NCI-H146 treated with DMSO at 0.1 percent for 48 hours (cell line): ENCODE measurements around the gene UGT1A5.

ENCODE experiments used
- DNase-seq: peaks from one replicate; lab custom pipeline; 2025; ENCODE audit not compliant: unreplicated experiment; lab: John Stamatoyannopoulos, UW

Gene UGT1A5

DNA sequence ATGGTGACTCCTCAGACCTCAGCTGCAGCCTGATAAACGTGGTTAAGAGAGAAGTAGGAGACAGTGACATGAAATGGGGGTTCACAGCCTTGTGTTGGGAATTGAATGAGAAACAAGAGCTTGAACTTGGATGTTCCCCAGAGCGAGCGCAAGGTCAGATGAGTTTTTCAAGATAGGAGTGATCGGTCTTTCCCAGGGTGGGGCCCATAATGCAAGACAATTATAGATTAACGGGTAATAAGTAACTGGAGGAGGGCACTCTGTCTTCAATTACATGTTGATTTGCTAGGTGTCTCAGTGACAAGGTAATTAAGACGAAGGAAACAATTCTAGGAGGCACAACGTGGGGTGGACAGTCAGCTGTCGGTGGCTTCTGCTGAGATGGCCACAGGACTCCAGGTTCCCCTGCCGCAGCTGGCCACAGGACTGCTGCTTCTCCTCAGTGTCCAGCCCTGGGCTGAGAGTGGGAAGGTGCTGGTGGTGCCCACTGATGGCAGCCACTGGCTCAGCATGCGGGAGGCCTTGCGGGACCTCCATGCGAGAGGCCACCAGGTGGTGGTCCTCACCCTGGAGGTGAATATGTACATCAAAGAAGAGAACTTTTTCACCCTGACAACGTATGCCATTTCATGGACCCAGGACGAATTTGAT lies at the start of gene UGT1A5:
Gene UGT1A5 (plus strand): TSS at position 297 of the 651 bp plus-strand sequence. CDS start 85 bp downstream, at position 382.
- DNase-seq: no peak

DNA sequence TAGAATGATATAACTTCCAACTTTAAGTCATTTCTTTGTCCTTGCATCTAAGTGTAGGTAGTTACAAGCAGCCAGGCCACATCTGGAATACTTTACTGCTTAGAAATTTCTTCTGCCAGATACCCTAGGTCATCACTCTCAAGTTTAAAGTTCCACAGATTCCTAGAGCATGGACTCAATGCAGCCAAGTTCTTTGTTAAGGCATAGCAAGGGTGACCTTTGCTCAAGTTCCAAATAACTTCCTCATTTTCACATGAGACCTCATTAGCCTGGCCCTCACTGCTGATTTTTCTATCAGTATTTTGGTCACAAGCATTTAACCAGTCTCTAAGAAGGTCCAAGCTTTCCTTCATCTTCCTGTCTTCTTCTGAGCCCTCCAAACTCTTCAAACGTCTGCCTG lies 48.8 kb upstream of the UGT1A5 start:
- no peak for DNase-seq

DNA sequence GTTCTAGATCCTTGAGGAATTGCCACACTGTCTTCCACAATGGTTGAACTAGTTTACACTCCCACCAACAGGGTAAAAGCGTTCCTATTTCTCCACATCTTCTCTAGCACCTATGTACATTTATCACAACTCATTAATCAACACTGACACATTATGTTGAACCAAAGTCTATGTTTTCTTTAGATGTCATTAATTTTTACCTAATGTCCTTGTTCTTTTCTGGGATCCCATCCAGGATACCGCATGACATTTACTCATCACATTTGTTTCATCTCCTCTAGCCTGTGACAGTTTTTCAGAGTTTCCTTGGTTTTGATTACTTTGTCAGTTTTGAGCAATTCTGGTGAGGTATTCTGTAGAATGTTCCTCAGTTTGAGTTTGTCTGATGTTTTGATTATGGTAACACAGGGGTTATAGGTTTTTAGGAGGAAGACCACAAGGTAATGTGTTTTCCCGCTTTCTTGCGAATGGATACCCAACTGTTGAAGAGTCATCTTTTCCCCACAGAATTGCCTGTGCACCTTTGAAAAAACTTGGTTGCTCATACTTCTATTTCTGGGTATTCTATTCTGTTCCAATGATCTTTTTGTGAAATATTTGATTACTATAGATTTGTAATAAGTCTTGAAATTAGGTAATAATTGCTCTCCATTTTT lies 44.0 kb upstream of the UGT1A5 start:
- no peak for DNase-seq

DNA sequence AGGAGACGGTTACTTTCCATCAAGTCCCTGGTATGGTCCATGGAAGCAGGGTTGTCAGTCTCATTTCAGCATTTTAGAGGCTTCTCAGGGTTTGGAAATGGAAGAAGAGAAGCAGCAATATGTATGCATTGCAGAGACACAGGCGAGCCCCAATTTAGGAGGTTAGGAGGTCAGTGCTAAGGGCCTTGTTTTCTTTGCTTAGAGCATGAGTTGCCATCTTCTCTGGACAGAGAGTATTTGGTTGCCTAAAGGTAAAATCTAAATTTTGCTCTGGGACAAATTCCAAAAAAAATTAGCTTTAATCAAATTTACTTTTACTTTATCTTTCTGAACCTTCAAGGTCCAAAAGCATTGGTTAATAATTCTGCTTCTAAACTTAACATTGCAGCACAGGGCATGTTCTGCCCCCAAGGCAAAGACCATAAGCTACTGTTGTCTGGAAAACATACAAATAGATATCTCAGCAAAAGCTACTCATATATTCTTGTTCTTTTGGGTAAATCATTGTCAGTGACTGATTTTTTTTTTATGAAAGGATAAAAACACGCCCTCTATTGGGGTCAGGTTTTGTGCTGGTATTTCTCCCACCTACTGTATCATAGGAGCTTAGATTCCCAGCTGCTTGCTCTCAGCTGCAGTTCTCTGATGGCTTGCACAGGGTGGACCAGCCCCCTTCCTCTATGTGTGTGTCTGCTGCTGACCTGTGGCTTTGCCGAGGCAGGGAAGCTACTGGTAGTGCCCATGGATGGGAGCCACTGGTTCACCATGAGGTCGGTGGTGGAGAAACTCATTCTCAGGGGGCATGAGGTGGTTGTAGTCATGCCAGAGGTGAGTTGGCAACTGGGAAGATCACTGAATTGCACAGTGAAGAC lies 41.2 kb upstream of the UGT1A5 start, which contains the start of gene UGT1A9:
Gene UGT1A9 (plus strand): TSS at position 609 of the 872 bp plus-strand sequence. CDS start 37 bp downstream, at position 646.
- no peak for DNase-seq

DNA sequence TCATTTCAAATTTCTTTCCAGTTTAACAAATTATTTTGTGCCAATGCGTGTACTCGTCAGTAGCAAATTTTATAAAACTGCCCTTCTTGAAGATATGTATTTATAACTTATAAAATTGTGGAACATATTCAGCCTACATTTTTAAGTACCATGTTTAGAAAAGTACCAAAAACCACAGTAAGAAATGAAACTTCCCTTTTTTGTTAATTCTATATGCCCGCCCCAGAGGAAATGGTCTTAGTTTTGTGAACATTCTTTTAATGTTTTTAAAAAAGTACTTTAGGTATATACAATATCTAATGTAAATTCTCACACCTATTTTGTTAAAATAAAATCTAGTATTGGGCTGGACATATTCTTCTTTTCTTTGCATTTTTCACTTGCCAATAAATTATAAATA lies 39.8 kb upstream of the UGT1A5 start:
- DNase-seq: no peak

DNA sequence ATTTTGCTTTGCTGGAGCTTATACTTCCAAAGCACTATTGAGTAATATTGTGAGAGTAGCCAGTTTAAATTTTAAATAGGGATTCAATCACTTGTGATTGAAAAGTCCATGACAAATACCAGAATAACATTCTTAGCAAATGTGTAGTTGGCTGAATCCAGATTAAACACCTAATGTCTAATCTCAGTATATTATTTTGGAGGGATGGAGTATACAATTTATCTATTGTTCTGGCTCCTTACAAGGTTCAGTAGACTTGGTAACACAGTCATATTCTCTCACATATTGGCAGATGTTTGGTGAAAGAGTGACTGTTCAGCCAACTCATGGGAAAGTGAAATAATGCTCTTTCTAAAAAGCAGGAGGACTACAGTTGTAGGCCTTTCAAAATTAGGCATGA lies 38.8 kb upstream of the UGT1A5 start:
- DNase-seq: no peak

DNA sequence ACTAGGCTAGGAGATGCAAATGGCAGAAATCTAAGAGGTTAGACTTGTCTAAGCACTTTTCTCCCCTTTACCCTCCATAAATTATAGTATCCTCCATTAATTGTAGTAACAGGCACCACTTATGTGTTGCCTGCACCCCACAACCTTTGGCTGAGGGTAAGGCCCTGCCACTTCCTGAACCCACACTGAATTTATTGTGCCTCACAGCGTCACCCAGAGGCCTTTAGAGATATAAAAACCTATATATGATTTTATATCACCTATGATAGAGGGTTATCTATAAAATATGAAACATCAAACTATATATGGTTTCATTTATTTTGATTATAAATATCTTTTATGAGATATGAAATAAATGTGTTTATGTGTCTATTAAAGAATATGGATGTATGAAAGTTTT lies 38.4 kb upstream of the UGT1A5 start:
- DNase-seq: no peak

DNA sequence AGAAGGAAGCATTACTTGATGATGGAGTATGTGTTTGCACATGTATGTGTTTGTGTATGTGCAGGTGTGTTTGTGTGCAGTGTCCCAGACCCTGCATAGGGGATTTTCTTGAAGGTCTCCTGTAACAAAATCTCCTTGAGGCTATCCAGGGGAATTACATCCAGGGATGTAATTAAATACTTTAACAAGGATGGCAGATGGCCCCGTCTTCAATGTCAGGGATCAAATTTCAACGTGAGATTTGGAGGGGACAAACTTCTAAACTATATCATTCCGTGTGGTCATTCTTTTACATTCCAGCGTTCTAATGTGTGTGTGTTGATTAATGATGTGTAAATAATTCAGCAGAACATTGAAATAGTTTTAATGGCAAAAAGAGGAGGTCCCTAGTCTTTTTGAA lies 37.7 kb upstream of the UGT1A5 start:
- no peak for DNase-seq

DNA sequence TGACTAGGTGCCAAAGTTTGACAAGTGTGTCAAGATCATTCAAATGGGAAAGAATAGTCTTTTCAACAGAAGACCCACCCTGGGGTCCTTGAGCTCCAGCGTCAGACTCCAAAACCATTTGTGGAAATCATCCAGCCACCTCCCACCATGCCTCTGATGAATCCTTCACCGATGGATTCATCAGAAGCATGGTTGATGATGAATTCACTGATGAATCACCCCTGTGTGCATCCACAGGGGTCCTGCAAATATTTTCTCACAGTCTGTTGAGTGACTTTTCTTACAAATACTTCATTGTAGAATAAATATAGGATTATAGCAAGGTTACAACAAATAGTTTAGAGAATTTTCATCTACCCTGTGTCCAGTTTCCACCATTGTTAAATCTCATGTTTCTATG lies 36.7 kb upstream of the UGT1A5 start:
- DNase-seq: no peak

DNA sequence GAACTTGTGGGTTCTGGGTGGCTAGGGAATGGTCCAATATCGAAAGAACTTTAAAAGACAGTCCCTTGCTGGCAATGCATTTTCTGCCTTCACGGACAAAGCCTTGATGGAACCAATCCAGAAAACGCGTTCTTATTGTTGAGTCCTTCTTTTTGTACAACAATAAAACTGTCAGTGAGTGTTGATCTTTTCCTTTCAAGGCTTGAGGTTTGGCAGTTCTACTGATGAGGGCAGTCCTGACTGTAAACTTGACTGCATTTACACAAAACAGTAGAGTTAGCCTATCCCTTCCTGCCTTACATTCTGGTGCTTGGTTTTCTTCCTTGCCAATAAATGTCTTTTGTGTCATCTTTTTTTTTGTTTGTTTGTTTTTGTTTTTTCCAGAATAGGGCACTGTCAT lies 33.5 kb upstream of the UGT1A5 start:
- DNase-seq: no peak

DNA sequence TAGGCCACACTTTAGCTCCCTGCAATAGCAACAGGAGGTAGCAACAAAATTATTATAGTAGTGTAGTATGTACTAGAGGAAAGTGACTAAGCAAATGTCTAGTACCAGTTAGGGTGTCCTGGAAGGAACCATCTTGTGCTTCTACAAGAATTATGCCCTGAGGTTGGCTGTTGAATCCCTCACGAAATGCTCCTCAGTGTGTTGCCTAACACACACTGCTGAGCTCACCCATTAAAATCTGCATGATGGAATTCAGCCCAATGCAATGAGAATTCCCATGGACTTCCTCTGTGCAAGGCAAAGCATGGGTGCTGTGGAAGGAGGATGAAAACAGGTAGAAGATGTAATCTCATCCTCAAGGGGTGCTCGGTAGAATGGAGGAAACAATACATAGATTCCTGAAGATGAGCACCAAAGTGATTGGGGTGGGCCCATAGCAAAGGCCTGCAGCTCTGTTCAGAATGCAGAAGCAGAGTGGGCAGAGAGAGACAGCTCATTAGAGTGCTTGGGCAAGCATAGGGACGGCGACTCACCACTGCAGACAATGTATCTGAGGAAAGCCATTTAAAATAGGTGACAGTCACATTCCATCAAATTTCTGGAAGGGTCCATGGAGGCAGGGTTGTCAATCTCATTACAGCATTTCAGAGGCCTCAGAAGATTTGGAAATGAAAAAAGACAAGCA lies 32.2 kb upstream of the UGT1A5 start:
- no peak for DNase-seq

DNA sequence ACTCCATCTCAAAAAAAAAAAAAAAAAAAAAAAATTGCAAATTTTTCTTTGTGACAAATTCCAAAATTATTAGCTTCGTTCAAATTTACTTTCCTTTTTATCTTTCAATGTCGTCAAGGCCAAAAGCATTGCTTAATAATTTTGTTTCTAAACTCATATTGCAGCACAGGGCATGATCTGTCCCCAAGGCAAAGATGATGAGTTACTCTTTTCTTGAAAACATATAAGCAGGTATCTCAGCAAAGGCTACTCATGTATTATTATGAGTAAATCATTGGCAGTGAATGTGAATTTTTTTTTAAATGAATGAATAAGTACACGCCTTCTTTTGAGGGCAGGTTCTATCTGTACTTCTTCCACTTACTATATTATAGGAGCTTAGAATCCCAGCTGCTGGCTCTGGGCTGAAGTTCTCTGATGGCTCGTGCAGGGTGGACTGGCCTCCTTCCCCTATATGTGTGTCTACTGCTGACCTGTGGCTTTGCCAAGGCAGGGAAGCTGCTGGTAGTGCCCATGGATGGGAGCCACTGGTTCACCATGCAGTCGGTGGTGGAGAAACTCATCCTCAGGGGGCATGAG lies 31.1 kb upstream of the UGT1A5 start, which contains the start of gene UGT1A7:
Gene UGT1A7 (plus strand): TSS at position 381 of the 579 bp plus-strand sequence. CDS start 37 bp downstream, at position 418.
- DNase-seq: no peak

DNA sequence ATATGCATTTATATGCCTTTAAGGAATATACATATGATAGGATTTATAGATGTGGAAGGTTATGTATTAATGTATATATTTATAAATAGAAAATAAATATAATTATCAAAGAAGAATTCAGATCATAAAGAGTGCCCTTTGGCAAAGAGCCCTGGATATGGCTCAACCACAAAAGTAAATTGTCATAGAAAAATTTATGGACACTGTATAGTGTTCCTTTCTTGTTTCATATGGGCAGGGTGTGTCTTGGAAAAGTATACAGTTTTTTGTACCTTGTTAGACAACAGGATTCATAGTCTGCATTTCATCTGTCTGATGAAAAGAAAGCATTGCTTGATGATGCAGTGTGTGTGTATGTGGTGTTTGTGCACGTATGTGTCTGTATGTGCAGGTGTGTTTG lies 28.1 kb upstream of the UGT1A5 start:
- no peak for DNase-seq

DNA sequence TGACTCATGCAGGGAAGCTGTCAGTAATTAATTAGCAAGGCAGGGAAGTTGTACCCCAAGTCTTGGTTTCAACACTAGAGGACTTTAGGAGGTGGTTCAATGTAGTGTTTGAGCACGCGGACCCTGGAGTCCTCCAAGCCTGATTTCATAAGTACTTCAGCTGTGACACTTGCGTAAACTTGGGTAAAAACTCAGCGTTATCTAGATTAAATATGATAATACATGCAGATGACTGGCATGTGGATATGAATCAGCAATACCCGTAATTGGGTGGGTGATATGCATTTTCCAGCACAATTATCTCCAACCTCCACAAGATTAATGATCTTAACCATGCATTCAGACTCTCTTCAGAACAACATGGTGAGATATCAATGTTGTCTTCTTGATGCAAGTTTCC lies 25.8 kb upstream of the UGT1A5 start:
- DNase-seq: no peak

DNA sequence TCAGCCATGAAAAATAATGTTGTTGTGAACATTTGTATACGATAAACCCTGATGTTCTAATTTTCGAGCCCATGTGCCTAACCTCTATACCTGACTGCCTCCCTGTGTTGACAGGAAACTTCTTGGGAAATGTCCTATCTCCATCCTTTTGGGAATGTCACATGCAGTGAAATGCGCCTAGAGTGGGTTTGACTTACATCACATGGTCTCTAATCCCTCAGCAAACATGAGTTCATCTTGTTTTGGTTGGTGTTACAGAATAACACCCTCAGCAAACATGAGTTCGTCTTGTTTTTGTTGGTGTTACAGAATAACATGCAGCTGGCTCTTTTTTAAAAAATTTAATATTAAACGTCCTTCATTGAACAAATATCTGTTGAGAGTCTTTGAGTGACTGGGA lies 24.4 kb upstream of the UGT1A5 start:
- DNase-seq: no peak

DNA sequence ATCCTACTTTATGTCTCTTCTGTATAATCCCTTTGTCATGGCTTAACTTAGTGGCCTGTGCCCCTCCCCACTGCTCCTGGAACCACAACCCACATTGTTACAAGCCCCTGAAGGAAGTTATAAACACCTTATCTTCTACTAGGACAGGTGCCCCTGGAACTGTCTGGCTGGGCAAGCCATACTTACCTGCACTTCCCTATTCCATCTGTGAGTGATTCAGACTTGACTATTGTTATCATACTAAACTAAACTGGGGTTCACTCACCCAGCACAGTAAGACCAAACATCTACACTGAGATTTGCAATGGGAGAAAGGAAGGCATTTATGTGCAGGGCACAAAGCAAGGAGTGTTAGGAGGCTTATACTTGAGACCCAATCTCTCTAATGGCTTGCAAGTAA lies 23.7 kb upstream of the UGT1A5 start:
- no peak for DNase-seq

DNA sequence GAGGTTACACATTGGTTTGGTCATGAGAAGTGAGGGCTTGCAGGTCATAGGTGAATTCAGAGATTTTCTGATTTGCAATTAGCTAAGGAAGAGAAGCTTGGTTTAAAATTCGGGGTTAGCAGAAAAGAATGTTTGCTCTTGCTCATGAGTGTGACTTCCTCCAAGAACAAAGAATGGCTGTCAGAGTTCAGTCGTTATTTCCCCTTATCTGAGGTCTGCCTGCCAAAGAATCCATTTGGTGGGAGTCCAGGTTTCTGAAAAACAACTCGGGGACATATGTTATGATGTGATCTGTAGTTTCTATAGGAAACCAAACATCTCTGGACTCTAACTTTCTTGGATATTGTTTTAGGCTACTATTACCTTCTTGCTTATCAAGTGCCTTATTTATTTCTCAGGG lies 23.2 kb upstream of the UGT1A5 start:
- no peak for DNase-seq

DNA sequence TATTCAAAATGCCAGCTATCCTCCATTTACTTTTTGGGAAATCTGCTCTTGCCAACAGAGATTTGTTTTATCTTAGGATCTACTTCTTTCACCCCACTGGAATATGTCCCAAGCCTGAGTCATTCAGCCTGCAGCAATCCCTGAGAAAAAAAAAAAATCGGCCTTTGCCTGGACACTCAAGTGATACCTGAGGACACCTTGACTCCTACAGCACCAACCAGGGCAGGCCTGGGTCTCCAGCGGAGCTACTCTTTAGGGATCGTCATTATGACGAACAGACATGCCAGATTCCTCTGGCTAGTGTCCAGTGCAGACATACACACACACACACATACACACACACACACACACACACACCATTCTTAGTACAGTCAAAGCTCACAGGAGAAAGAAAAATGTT lies 22.3 kb upstream of the UGT1A5 start:
- DNase-seq: no peak

DNA sequence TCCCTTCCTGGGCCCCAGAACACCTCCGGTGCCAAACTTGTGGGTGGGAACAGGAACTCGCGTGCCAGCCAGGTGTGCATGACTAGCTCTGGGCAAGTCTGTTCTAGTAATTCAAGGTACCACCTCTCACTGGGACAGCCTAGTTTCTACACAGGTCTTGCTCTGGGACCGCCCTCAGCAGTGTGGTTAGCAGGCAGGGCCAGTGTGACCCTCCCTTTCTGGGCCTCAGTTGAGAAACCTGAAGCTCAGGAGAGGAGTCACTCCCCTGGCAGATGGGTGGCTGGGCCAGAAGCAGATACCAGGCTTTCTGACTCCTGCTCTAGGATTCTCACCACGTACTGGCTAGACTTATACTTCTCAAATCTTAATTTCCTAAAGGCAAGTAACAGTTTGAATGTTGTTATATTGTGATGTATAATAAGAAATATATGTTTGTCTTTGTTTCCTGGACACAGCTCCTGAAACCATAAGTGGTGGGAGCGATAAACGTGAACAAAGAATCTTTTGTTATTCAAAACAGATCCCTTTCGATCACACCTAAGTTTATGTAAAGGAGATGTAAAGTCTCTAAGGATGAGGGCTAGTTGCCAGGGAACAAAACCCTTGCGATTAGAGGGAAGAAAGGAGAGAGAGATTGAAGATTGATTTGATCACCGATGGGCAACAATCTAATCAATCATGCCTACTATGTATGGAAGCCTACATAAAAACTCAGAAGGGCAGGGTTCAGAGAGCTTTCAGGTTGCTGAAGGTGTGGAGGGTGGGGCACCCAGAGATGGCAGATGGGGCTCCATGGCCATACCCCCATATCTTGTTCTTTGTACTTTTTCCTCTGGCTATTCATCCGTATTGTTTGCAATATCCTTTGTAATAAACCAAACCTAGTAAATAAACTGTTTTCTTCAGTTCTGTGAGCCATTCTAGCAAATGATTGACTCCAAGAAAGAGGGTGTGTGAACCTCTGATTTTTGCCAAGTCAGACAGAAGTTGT lies 21.0 kb upstream of the UGT1A5 start:
- DNase-seq: no peak

DNA sequence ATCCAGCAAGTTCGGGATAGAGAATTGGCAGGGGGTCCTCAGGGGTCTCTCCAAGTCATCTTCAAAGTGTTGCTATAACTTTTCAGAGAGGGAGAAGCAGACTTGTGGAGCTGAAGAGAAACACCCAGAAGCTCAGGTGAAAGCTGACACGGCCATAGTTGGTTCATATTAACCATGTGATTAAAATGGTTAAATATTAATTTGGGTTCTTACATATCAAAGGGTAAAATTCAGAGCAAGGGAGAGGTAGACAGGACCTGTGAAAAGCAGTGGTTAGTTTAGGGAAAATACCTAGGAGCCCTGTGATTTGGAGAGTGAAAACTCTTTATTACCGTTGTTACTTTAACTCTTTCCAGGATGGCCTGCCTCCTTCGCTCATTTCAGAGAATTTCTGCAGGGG lies 20.1 kb upstream of the UGT1A5 start, which contains the start of gene UGT1A6:
Gene UGT1A6 (plus strand): TSS at position 243 of the 400 bp plus-strand sequence. CDS start 115 bp downstream, at position 358.
- no peak for DNase-seq
